ENCODE measurements around the gene FBXO41.
"Not testable (repeated sequence)": the region's sequence is repeated elsewhere in the genome, so short reads cannot be mapped to it uniquely, and the experiment has no call there.

- TF ChIP-seq CTCF (IDR thresholded peaks at IDR 0.05; ENCODE audit: low read depth, low read length, poor library complexity, severe bottlenecking); EZH2phosphoT487 (IDR thresholded peaks at IDR 0.05; ENCODE audit: borderline replicate concordance, low read length): not testable (repeated sequence)
Observed at GRCh38 chr2:73262691-73263429, 21.4 kb downstream of the FBXO41 start.
